Superior temporal gyrus (tissue), 1 donor: ENCODE results near the gene SVEP1.

Experiments
- DNase-seq: peaks from one replicate; pipeline ENCODE4 v3.0.0-alpha.2; 2016; ENCODE audit errors: extremely low spot score

The SVEP1 gene

GRCh38 chr9:110526426-110526825 lies 53.1 kb downstream of the SVEP1 start:
- no peak for DNase-seq

GRCh38 chr9:110521206-110521605 lies 58.3 kb downstream of the SVEP1 start:
- no peak for DNase-seq

GRCh38 chr9:110520120-110520701 lies 59.3 kb downstream of the SVEP1 start:
- no peak for DNase-seq

GRCh38 chr9:110517483-110517882 lies 62.1 kb downstream of the SVEP1 start:
- no peak for DNase-seq

- DNase-seq = no peak
Observed at GRCh38 chr9:110514897-110515296, 64.6 kb downstream of the SVEP1 start.

GRCh38 chr9:110512817-110513216 lies 66.7 kb downstream of the SVEP1 start:
- DNase-seq = no peak

- no peak for DNase-seq
Observed at GRCh38 chr9:110509792-110510191, 69.7 kb downstream of the SVEP1 start.

GRCh38 chr9:110502842-110503241 lies 76.7 kb downstream of the SVEP1 start:
- no peak for DNase-seq

GRCh38 chr9:110499608-110500007 lies 79.9 kb downstream of the SVEP1 start:
- DNase-seq = no peak

GRCh38 chr9:110487196-110487595 lies 92.3 kb downstream of the SVEP1 start:
- no peak for DNase-seq

- no peak for DNase-seq
Observed at GRCh38 chr9:110486218-110486617, 93.3 kb downstream of the SVEP1 start.

- no peak for DNase-seq
Observed at GRCh38 chr9:110479481-110479880, 100.1 kb downstream of the SVEP1 start.

GRCh38 chr9:110476251-110476650 lies 103.3 kb downstream of the SVEP1 start:
- no peak for DNase-seq

GRCh38 chr9:110472111-110472510 lies 107.4 kb downstream of the SVEP1 start:
- DNase-seq = no peak

GRCh38 chr9:110468950-110469349 lies 110.6 kb downstream of the SVEP1 start:
- DNase-seq = no peak

- DNase-seq = no peak
Observed at GRCh38 chr9:110465190-110465589, 114.4 kb downstream of the SVEP1 start.

GRCh38 chr9:110464321-110464720 lies 115.2 kb downstream of the SVEP1 start:
- no peak for DNase-seq

GRCh38 chr9:110463499-110463898 lies 116.0 kb downstream of the SVEP1 start:
- DNase-seq = no peak

GRCh38 chr9:110457245-110457644 lies 122.3 kb downstream of the SVEP1 start:
- DNase-seq = no peak

- DNase-seq = no peak
Observed at GRCh38 chr9:110456681-110457080, 122.9 kb downstream of the SVEP1 start.

- no peak for DNase-seq
Observed at GRCh38 chr9:110455860-110456259, 123.7 kb downstream of the SVEP1 start.

GRCh38 chr9:110452227-110452801 lies 127.2 kb downstream of the SVEP1 start:
- peak; percentile 44 for DNase-seq

GRCh38 chr9:110451726-110452125 lies 127.8 kb downstream of the SVEP1 start:
- DNase-seq = no peak

GRCh38 chr9:110447476-110447875 lies 132.1 kb downstream of the SVEP1 start:
- DNase-seq = no peak
